HepG2 (cell line): ENCODE results near the gene C5orf58. TPM values are rescaled to one million over a fixed set of nuclear protein-coding genes. Genes with fewer than 3 reads are reported as not detected.

Experiments used
- JUNB ChIP-seq: sonication (generic); formaldehyde crosslinking; IDR thresholded peaks from 2 replicates; pipeline ENCODE4 v1.8.0; 2022; ENCODE audit warnings: missing genetic modification reagents, mild to moderate bottlenecking, borderline replicate concordance
- NONO ChIP-seq, 2 experiments: fragments of 450-650 bp in 1 of 2; sonication (generic) in 1 of 2; formaldehyde crosslinking in 1 of 2; IDR thresholded peaks in 1 of 2; conservative IDR thresholded peaks in 1 of 2; 2 replicates each; pipeline versions ENCODE4 v1.6.1 to v1.8.0; 2017 to 2022; ENCODE audit warnings: mild to moderate bottlenecking in 1 of 2, missing genetic modification reagents in 1 of 2, moderate library complexity in 1 of 2
- SMC3 ChIP-seq: IDR thresholded peaks from 2 replicates; pipeline ENCODE4 v1.6.1; 2011; ENCODE audit warnings: low read length, improper control_type of control experiment
- STAG1 ChIP-seq: sonication (generic); formaldehyde crosslinking; IDR thresholded peaks from 2 replicates; pipeline ENCODE4 v1.4.0; 2020; ENCODE audit warnings: missing genetic modification reagents
- polyA plus RNA-seq, 8 experiments: library from polyadenylated mRNA; depleted of rRNA in 3 of 8; stranded (reverse) in 7 of 8; unstranded in 1 of 8; fragments of >200 nt; fragmentation: Illumina TruSeq in 4 of 8; extraction: Trizol in 4 of 8; gene quantifications; 2 replicates each; pipeline versions ENCODE4 v1.2.1 to v1.2.3, GENCODE V29; 2011 to 2016; ENCODE audit warnings: low read depth in 4 of 8, missing spikeins in 1 of 8, mixed read lengths in 1 of 8; ENCODE audit not compliant: insufficient read depth in 1 of 8
- total RNA-seq, 5 experiments: library from RNA; depleted of rRNA; stranded (reverse); fragments of >200 nt; fragmentation: Illumina TruSeq; extraction: Trizol; gene quantifications; 2 replicates each; pipeline ENCODE4 v1.2.3, GENCODE V29; 2016; ENCODE audit warnings: low read depth in 1 of 5
- TF ChIP-seq, protein P1 (sequence below): sonication (generic); formaldehyde crosslinking; IDR thresholded peaks from one replicate; pipeline ENCODE4 v1.5.1; 2020; ENCODE audit warnings: mild to moderate bottlenecking, missing genetic modification reagents; ENCODE audit errors: not compliant biosample characterization
- TF ChIP-seq, protein P2 (sequence below): sonication (generic); formaldehyde crosslinking; IDR thresholded peaks from 2 replicates; pipeline ENCODE4 v1.4.0; 2020; ENCODE audit warnings: missing genetic modification reagents

The C5orf58 gene
- total and polyA plus RNA-seq, 2 of the 13 experiments (the other 11 are each of a cell fraction or from before 2014, with no cell fraction given): not detected

DNA sequence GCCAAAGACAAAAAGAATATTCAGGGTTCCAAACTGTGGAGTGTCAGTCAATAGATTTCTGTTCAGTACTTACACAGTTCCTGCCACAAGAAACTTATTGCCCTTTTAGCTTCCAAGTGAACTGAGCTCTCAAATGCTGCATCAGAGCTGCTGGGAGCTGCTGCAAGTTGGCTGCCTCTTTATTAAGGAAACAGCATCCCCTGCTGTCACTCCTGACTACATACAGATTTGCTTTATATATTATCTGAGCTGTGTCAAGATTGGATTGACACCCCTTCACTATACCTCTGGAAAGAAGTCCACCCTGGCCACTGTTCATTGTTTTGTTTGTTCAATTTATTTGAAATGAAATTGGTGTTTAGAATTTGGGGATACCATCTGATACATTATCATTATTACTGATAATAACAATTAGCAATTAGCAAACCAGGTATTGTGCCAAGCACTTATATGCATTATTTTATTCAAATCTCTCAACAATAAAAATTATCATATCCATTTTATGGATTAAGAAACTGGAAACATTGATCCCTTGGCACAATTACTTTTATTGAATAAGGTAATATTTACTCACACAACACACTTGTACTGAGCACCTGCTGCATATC lies 16.4 kb upstream of the C5orf58 start (continued):
- TF ChIP-seq, protein P1, sequence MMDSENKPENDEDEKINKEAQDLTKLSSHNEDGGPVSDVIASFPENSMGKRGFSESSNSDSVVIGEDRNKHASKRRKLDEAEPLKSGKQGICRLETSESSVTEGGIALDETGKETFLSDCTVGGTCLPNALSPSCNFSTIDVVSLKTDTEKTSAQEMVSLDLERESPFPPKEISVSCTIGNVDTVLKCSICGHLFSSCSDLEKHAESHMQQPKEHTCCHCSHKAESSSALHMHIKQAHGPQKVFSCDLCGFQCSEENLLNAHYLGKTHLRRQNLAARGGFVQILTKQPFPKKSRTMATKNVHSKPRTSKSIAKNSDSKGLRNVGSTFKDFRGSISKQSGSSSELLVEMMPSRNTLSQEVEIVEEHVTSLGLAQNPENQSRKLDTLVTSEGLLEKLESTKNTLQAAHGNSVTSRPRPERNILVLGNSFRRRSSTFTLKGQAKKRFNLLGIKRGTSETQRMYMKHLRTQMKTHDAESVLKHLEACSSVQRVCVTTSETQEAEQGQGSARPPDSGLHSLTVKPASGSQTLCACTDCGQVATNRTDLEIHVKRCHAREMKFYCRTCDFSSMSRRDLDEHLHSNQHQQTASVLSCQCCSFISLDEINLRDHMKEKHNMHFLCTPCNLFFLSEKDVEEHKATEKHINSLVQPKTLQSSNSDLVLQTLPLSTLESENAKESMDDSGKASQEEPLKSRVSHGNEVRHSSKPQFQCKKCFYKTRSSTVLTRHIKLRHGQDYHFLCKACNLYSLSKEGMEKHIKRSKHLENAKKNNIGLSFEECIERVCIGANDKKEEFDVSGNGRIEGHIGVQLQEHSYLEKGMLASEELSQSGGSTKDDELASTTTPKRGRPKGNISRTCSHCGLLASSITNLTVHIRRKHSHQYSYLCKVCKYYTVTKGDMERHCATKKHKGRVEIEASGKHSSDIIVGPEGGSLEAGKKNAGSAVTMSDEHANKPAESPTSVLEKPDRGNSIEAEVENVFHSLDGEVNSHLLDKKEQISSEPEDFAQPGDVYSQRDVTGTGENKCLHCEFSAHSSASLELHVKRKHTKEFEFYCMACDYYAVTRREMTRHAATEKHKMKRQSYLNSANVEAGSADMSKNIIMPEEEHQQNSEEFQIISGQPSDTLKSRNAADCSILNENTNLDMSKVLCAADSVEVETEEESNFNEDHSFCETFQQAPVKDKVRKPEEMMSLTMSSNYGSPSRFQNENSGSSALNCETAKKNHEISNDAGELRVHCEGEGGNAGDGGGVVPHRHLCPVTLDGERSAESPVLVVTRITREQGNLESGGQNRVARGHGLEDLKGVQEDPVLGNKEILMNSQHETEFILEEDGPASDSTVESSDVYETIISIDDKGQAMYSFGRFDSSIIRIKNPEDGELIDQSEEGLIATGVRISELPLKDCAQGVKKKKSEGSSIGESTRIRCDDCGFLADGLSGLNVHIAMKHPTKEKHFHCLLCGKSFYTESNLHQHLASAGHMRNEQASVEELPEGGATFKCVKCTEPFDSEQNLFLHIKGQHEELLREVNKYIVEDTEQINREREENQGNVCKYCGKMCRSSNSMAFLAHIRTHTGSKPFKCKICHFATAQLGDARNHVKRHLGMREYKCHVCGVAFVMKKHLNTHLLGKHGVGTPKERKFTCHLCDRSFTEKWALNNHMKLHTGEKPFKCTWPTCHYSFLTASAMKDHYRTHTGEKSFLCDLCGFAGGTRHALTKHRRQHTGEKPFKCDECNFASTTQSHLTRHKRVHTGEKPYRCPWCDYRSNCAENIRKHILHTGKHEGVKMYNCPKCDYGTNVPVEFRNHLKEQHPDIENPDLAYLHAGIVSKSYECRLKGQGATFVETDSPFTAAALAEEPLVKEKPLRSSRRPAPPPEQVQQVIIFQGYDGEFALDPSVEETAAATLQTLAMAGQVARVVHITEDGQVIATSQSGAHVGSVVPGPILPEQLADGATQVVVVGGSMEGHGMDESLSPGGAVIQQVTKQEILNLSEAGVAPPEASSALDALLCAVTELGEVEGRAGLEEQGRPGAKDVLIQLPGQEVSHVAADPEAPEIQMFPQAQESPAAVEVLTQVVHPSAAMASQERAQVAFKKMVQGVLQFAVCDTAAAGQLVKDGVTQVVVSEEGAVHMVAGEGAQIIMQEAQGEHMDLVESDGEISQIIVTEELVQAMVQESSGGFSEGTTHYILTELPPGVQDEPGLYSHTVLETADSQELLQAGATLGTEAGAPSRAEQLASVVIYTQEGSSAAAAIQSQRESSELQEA: no peak
- TF ChIP-seq JUNB (no peak), SMC3 (peak; percentile 79; the same call in 1 of the 2 replicates), STAG1 (CRISPR knock-in tag) (peak; percentile 70), NONO (IDR thresholded peaks at IDR 0.05) (no peak), NONO (CRISPR knock-in tag; conservative IDR thresholded peaks at IDR 0.05) (no peak)
- TF ChIP-seq, protein P2, sequence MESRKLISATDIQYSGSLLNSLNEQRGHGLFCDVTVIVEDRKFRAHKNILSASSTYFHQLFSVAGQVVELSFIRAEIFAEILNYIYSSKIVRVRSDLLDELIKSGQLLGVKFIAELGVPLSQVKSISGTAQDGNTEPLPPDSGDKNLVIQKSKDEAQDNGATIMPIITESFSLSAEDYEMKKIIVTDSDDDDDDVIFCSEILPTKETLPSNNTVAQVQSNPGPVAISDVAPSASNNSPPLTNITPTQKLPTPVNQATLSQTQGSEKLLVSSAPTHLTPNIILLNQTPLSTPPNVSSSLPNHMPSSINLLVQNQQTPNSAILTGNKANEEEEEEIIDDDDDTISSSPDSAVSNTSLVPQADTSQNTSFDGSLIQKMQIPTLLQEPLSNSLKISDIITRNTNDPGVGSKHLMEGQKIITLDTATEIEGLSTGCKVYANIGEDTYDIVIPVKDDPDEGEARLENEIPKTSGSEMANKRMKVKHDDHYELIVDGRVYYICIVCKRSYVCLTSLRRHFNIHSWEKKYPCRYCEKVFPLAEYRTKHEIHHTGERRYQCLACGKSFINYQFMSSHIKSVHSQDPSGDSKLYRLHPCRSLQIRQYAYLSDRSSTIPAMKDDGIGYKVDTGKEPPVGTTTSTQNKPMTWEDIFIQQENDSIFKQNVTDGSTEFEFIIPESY (CRISPR knock-in tag): no peak
